Suprapubic skin (tissue), 3 donors: ENCODE data around the gene PDS5A.
"Not testable (repeated sequence)": the region's sequence is repeated elsewhere in the genome, so short reads cannot be mapped to it uniquely, and the experiment has no call there.

Experiments
- EP300 ChIP-seq: sonication (generic); formaldehyde crosslinking; IDR thresholded peaks from one replicate; pipeline ENCODE4 v1.6.1; 2017; ENCODE audit warnings: antibody characterized with exemption
- POLR2A ChIP-seq, 2 donors: fragments of 450-650 bp; IDR thresholded peaks; one replicate each; pipeline ENCODE4 v1.6.1; 2017; ENCODE audit warnings: antibody characterized with exemption in 2 of 2, mild to moderate bottlenecking in 2 of 2, moderate library complexity in 2 of 2
- TF ChIP-seq, protein P1 (sequence below), 2 donors: fragments of 200-600 bp in 1 of 2; fragments of 450-650 bp in 1 of 2; sonication (generic) in 1 of 2; IDR thresholded peaks; one replicate each; pipeline ENCODE4 v1.5.1; 2016 to 2019; ENCODE audit warnings: antibody characterized with exemption in 2 of 2, mild to moderate bottlenecking in 1 of 2, moderate library complexity in 1 of 2

DNA sequence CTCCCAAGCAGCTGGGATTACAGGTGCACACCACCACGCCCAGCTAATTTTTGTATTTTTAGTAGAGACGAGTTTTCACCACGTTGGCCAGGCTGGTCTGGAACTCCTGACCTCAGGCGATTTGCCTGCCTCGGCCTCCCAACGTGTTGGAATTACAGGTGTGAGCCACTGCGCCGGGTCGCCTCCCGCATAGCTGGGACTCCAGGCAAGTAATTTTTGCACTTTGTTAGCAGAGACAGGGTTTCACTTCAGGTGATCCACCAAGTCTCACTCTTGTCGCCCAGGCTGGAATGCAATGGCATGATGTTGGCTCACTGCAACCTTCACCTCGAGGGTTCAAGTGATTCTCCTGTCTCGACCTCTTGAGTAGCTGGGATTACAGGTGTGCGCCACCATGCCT lies 137.2 kb downstream of the PDS5A start:
- TF ChIP-seq, protein P1, sequence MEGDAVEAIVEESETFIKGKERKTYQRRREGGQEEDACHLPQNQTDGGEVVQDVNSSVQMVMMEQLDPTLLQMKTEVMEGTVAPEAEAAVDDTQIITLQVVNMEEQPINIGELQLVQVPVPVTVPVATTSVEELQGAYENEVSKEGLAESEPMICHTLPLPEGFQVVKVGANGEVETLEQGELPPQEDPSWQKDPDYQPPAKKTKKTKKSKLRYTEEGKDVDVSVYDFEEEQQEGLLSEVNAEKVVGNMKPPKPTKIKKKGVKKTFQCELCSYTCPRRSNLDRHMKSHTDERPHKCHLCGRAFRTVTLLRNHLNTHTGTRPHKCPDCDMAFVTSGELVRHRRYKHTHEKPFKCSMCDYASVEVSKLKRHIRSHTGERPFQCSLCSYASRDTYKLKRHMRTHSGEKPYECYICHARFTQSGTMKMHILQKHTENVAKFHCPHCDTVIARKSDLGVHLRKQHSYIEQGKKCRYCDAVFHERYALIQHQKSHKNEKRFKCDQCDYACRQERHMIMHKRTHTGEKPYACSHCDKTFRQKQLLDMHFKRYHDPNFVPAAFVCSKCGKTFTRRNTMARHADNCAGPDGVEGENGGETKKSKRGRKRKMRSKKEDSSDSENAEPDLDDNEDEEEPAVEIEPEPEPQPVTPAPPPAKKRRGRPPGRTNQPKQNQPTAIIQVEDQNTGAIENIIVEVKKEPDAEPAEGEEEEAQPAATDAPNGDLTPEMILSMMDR (IDR thresholded peaks at IDR 0.05) = not testable (repeated sequence)
- not testable (repeated sequence) for TF ChIP-seq EP300; POLR2A (IDR thresholded peaks at IDR 0.05)
